T-helper 2 cell treated with Interferon-gamma antibody and Interleukin-4, amounts not matched to agents 100 ng/mL and 5 ng/mL, for 36 hours (primary cell): ENCODE measurements around the gene IFNA7. TPM values are rescaled to one million over a fixed set of nuclear protein-coding genes. Genes with fewer than 3 reads are reported as not detected.
"Not testable (repeated sequence)": the region's sequence is repeated elsewhere in the genome, so short reads cannot be mapped to it uniquely, and the experiment has no call there.

ENCODE experiments used
- intact Hi-C: fragments of 100-400 bp; cut with micrococcal nuclease; formaldehyde crosslinking; loops from one replicate; pipeline ENCODE4 v1.15.1; 2023
- total RNA-seq: library from RNA; stranded (reverse); gene quantifications from 2 replicates; pipeline ENCODE4 v1.2.3, GENCODE V29; 2022

Gene IFNA7
- not detected in 2 replicates for total RNA-seq

DNA sequence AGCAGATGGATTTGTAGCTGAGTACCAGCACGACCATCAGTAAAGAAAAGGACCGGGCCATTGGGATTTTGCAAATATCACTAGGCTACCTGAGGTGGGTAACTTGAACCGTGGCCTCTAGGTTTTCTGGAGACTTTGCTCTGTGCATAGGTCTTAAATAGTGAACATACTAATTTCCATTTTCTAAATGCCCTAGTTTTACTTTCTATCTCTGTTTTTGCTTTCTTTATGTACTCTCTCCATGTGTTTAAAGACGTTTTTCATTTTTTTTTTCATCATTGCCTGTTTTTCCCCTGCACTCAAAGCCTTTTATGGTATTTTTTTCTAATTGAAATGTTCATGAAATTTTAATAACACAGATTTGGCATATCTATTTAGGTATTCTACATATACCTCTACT is at the start of gene IFNA7:
Gene IFNA7 (minus strand): TSS at position 101 of the 400 bp plus-strand sequence. CDS start 40 bp downstream, at position 61.
- intact Hi-C loops, result not testable (repeated sequence)

DNA sequence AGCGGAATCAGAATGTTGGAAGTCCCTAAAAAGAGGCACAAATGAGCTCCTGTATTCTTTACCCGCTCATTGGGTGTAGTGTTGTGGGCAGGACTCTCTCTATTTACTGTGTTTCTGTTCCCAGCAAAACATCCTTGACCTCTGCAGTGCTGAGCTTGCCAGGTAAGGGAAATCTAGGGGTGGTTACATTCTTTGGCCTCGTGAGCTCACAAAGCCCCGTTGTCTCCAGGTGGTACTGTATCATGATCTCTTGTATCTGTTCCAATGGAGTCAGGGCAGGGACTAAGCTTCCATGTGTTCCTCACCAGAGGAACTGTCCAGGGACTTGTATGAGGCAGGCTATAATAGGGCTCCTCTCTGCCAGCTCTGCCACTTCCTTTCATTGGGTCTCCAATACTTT is 49.6 kb upstream of the IFNA7 start:
- intact Hi-C loops, result no loop called here

DNA sequence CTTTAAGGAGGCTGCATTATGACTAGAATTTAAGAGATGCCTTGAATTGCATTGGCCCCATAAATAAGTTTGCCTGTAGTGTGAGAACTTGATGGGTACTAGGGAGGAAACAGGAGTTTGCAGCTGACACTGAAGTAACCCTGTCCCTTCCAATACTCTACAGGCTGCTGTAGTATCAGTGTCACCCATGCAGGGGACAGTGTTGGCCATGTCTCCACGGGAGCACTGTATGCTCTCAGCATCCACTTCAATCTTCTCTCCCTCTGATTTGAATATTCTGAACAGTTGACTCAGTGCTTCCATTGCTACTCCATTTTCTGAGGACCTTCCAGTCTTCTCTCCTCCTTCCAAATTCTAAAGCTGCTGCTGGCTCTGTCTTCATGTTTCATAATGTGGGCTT is 49.2 kb upstream of the IFNA7 start:
- intact Hi-C loops, result no loop called here

DNA sequence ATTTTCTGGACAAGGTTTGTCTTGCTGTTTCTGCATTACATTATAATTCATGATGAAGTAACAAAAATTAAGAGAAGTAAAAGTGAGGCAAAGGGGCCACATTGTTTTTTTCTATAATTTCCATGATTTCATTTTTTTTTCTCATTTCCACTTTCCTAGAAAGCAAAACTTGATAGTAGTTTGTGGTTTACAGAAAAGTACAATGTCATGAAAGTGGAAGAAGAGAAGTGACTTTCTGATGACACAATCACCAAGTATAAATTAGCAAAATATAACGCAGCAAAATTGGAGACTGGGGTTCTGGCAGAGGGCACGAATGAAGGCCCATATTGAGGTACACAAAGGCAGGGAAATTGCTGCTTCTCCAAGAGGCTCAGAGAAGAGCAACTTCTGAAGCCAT is 42.8 kb upstream of the IFNA7 start:
- intact Hi-C loops, result no loop called here

DNA sequence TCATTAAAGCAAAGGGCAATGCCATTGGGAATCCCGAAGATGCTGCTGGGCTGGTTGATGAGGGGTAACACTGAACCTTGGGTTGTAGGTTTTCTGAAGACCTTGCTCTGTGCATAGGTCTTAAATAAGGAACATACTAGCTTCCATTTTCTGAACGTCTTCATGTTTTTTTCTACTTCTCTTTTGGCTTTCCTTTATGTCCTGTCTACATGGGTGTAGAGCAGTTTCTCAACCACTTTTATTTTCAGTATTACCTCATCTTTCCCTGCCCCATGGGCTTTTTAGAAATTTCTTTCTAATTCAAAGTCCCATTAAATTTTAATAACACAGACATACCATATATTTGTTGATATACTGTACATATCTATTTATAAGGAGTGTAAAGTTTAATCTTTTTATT is 37.9 kb upstream of the IFNA7 start, which contains the start of gene IFNA14:
Gene IFNA14 (minus strand): TSS at position 95 of the 400 bp plus-strand sequence. CDS start 70 bp downstream, at position 25.
- intact Hi-C loops, result loop anchor here (5.0 to 10.0 kb wide), 2 partner anchors 77 to 155 kb away; no protein-coding TSS in a partner anchor

DNA sequence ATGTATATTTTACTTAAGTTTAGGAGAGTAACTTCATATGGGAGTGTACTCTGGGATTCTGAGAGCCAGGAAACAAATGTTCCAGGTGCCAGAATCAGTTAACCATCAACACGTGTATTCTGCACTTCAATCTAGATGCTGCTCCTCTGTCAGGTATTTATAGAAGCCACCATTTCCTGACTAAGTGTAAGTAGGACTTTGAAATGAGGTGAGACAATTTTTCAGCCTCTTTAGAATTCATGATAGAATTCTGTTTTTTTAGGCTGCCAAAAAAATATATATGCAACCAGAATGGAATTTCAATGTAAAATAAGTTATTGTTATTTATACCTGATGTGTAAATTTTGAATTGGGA is 34.3 kb upstream of the IFNA7 start:
- intact Hi-C loops, result loop anchor here (5.0 to 10.0 kb wide), 2 partner anchors 81 to 158 kb away; no protein-coding TSS in a partner anchor

DNA sequence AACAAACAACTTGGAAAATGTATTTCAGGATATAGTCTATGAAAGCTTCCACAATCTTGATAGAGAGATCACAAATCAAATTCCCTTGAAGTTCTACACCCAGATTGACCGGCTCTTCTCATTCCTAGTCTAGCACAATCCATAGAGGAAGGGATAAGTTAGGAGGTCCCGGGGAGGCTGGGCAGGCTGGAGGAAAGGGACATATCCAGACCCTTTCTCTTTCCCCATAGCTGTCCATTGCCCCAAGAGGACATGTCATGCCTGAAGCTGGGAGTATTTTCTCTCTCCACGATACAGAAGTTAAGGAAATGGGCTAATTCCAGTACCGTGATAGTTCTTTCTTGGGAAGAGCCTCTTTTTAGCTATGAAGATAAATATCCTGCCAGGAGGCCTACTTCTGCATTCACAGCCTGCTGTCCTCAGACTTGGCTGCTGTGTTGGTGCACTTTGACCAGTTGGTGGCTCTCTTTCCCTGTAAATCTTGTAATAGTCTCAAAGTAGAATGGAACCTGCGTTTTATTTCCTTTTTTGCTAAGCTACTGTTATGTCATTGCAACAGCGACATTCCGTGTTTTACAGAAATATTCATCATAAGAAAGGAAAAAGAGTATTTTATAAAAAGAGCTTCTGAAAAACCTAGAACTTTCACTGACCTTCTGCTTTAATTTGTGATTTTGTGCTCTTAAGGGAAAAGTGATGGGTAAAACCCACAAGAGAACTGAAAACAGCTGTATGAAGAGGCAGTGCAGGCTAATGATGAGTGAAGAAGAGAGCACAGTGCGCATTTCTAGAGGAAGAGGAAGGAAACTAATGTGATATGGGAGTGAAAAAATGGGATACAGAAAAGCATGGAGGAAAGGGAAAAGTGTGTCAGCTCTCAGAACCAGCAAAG is 33.7 kb upstream of the IFNA7 start:
- intact Hi-C loops, result loop anchor here (1.0 to 10.0 kb wide), 3 partner anchors 82 to 554 kb away; no protein-coding TSS in a partner anchor

DNA sequence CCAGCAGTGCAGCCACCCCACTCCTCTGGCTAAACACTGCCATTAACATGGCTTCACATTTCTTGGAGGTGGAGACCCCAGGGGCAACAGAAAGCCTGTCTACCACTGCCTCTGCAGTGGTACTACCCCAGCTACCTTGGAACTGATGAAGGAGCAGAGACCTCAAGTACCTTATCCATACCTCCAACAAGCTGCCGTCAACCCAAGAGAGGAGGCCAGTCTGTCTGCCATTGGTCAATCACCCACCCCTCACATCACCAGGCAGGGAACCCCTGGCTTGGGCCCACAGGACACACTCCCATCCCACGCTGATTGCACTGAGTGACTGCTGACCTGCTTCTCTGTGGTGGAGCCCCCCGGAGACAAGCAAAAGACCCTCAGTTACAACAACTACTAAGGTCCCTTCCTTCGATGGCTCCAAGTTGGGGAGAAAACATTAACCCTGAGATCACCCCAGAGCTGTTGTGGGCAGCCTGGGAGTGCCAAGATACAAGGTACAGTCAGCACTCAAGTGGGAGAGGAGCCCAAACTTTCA is 32.2 kb upstream of the IFNA7 start:
- intact Hi-C loops, result loop anchor here (10.0 kb wide), 1 partner anchor 161 kb away; no protein-coding TSS in a partner anchor

DNA sequence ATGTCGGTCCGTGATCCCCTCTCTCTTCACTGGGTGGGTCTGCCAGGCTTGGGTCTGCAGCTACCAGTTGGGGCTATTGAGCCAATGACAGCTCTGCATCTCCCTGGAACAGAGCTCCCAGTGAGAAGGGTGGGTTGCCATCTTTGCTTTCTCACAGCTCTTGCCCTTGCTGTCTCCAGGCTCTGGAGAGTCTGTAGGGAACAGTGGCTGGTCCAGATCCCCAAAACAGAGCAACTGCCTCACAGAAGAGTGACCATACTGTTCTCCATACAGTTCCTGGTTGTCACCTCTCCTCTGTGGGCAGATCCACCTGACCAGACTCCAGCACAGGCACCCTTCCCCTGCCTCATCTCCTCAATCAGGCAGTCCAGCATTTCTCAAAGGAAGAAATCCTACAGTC is 31.3 kb upstream of the IFNA7 start:
- intact Hi-C loops, result loop anchor here (10.0 kb wide), 1 partner anchor 162 kb away; no protein-coding TSS in a partner anchor

DNA sequence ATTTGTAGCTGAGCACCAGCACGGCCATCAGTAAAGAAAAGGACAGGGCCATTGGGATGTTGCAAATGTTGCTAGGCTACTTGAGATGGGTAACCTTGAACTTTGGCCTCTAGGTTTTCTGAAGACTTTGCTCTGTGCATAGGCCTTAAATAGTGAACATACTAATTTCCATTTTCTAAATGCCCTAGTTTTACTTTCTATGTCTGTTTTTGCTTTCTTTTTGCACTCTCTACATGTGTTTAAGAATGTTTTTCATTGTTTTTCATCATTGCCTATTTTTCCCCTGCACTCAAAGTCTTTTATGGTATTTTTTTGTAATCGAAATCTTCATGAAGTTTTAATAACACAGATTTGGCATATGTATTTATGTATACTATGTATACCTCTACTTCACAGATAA is 26.1 kb upstream of the IFNA7 start, which contains the start of gene IFNA17:
Gene IFNA17 (minus strand): TSS at position 101 of the 400 bp plus-strand sequence. CDS start 49 bp downstream, at position 52.
- intact Hi-C loops, result no loop called here

DNA sequence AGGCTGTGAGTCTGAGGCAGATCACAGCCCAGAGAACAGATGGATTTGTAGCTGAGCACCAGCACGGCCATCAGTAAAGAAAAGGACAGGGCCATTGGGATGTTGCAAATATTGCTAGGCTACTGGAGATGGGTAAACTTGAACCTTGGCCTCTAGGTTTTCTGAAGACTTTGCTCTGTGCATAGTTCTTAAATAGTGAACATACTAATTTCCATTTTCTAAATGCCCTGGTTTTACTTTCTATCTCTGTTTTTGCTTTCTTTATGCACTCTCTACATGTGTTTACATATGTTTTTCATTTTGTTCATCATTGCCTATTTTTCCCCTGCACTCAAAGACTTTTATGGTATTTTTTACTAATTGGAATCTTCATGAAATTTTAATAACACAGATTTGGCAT is 15.2 kb upstream of the IFNA7 start, which contains the start of gene IFNA16:
Gene IFNA16 (minus strand): TSS at position 101 of the 400 bp plus-strand sequence. CDS start 6 bp downstream, at position 95.
- intact Hi-C loops, result loop anchor here (10.0 kb wide), 1 partner anchor 238 kb away; no protein-coding TSS in a partner anchor

DNA sequence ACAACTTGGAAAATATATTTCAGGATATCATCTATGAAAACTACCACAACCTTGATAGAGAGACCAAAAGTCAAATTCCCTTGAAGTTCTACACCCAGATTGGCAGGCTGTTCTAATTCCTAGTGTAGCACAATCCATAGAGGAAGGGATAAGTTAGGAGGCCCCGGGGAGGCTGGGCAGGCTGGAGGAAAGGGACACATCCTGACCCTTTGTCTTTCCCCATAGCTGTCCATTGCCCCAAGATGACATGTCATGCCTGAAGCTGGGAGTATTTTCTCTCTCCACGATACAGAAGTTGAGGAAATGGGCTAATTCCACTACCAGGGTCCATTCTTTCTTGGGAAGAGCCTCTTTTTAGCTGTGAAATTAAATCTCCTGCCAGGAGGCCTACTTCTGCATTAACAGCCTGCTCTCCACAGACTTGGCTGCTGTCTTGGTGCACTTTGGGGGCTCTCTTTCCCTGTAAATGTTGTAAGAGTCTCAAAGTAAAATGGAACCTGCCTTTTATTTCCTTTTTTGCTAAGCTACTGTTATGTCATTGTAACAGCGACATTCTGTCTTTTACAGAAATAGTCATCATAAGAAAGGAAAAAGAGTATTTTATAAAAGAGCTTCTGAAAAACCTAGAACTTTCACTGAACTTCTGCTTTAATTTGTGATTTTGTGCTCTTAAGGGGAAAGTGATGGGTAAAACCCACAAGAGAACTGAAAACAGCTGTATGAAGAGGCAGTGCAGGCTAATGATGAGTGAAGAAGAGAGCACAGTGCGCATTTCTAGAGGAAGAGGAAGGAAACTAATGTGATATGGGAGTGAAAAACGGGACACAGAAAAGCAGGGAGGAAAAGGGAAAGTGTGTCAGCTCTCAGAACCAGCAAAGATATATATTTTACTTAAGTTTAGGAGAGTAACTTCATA is 11.7 kb upstream of the IFNA7 start:
- intact Hi-C loops, result loop anchor here (10.0 kb wide), 1 partner anchor 241 kb away; no protein-coding TSS in a partner anchor

DNA sequence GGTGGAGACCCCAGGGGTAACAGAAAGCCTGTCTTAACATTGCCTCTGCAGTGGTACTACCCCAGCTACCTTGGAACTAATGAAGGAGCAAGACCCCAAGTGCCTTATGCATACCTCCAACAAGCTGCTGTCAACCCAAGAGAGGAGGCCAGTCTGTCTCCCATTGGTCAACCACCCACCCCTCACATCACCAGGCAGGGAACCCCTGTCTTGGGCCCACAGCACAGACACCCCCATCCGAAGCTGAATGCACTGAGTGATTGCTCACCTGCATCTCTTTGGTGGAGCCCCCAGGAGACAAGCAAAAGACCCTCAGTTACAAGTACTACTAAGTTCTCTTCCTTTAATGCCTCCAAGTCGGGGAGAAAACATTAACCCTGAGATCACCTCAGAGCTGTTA is 10.2 kb upstream of the IFNA7 start:
- intact Hi-C loops, result loop anchor here (10.0 kb wide), 1 partner anchor 243 kb away; no protein-coding TSS in a partner anchor

DNA sequence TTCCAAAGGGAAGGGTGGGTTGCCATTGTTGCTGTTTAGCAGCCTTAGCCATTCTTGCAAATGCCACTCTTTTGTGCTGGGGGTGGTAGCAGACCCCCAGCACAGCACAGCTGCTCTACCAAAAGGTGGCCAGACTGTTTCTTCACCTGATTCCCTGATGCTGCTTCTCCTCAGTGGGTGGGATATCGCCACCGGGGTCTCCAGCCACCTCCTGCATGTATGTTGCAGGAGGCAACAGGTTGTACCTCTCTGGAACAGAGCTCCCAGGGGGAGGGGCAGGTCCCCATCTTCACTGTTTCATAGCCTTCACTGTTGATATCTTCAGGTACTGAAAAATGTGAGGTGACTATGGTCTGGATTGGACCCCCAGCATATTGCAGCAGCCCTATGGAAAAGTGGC is 8.8 kb upstream of the IFNA7 start:
- intact Hi-C loops, result loop anchor here (10.0 kb wide), 1 partner anchor 244 kb away; no protein-coding TSS in a partner anchor

DNA sequence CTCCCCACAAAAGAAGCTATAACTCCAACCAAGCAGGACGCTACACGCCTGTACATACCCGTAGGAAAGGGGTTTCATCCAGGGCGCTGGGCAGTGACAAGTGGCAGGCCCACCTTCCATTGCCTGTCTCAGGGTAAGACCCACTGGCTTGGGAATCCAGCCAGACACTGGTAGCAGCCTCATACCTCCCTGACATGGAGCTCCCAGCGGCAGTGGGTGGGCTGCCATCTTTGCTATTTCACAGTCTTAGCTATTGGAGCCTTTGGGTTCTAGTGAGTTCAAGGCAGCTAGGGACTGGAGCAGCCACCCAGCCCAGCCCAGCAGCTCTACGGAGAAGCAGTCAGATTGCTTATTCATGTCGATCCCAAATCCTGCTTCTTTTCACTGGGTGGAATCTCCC is 8.3 kb upstream of the IFNA7 start:
- intact Hi-C loops, result loop anchor here (10.0 kb wide), 1 partner anchor 244 kb away; no protein-coding TSS in a partner anchor

DNA sequence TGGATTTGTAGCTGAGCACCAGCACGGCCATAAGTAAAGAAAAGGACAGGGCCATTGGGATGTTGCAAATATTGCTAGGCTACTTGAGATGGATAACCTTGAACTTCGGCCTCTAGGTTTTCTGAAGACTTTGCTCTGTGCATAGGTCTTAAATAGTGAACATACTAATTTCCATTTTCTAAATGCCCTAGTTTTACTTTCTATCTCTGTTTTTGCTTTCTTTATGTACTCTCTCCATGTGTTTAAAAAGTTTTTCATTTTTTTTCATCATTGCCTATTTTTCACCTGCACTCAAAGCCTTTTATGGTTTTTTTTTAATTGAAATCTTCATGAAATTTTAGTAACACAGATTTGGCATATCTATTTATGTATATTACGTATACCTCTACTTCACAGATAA is 5.0 kb upstream of the IFNA7 start, which contains the start of gene IFNA10:
Gene IFNA10 (minus strand): TSS at position 101 of the 400 bp plus-strand sequence. CDS start 46 bp downstream, at position 55.
- intact Hi-C loops, result not testable (repeated sequence)

DNA sequence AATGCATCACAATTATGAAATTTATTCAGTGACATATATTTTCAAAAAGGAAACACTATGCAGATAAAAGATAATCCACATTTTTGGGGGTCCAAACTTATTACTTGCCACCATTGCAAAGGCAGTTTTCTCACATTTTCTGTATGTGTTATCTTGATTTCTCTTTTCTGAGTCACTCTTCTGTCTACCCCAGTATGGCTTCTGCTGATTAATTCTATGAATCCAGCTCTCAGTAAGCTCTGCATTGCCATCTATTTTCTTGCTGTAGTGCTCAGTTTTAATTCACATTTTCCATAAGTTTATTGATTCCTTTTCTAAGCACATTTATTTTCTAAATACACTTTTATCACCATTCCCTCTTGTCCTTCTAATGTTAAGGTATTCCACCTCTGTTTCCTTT is 3.2 kb upstream of the IFNA7 start:
- intact Hi-C loops, result no loop called here

DNA sequence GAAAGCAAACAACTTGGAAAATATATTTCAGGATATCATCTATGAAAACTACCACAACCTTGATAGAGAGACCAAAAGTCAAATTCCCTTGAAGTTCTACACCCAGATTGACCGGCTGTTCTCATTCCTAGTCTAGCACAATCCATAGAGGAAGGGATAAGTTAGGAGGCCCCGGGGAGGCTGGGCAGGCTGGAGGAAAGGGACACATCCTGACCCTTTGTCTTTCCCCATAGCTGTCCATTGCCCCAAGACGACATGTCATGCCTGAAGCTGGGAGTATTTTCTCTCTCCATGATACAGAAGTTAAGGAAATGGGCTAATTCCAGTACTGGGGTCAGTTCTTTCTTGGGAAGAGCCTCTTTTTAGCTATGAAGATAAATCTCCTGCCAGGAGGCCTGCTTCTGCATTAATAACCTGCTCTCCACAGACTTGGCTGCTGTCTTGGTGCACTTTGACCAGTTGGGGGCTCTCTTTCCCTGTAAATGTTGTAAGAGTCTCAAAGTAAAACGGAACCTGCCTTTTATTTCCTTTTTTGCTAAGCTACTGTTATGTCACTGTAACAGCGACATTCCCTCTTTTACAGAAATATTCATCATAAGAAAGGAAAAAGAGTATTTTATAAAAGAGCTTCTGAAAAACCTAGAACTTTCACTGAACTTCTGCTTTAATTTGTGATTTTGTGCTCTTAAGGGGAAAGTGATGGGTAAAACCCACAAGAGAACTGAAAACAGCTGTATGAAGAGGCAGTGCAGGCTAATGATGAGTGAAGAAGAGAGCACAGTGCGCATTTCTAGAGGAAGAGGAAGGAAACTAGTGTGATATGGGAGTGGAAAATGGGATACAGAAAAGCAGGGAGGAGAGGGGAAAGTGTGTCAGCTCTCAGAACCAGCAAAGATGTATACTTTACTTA is 6.9 kb downstream of the IFNA7 start:
- intact Hi-C loops, result loop anchor here (1.0 to 2.0 kb wide), 3 partner anchors 36 to 594 kb away; no protein-coding TSS in a partner anchor

DNA sequence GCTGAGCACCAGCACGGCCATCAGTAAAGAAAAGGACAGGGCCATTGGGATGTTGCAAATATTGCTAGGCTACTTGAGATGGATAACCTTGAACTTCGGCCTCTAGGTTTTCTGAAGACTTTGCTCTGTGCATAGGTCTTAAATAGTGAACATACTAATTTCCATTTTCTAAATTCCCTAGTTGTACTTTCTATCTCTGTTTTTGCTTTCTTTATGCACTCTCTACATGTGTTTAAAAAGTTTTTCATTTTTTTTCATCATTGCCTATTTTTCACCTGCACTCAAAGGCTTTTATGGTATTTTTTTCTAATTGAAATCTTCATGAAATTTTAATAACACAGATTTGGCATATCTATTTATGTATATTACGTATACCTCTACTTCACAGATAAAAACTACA is 14.5 kb downstream of the IFNA7 start, which contains the start of gene IFNA4:
Gene IFNA4 (minus strand): TSS at position 101 of the 400 bp plus-strand sequence. CDS start 56 bp downstream, at position 45.
- intact Hi-C loops, result not testable (repeated sequence)
